ENCODE data around the gene PRPF4. TPM values are rescaled to one million over a fixed set of nuclear protein-coding genes. Genes with fewer than 3 reads are reported as not detected.
"Not testable (repeated sequence)": the region's sequence is repeated elsewhere in the genome, so short reads cannot be mapped to it uniquely, and the experiment has no call there.

Gene PRPF4
- total and polyA plus RNA-seq, 4 donors = 5.0 to 11.9 (median 10.4) TPM

DNA sequence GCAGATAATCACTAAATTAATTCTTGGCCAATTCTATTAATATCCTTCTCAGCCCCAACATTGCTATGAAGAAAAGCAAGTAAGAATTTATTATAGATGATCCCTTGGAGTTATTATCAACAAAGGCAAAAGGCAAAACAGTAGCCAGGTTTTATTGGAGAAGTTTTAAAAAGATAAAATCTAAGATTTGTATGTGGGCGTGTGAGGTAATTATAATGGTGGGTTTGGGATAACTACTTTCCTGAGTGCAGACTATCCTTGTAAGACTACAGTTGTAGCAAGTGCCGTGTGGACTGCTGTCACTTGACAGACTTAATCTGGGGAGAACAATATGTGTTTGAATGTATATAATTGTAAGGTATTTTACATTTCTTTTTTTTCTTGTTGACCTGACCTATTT, 30.9 kb upstream of the PRPF4 start (continued):
- TF ChIP-seq EGR1 (IDR thresholded peaks at IDR 0.05; ENCODE audit: low read depth in 2 of 2) = no peak

DNA sequence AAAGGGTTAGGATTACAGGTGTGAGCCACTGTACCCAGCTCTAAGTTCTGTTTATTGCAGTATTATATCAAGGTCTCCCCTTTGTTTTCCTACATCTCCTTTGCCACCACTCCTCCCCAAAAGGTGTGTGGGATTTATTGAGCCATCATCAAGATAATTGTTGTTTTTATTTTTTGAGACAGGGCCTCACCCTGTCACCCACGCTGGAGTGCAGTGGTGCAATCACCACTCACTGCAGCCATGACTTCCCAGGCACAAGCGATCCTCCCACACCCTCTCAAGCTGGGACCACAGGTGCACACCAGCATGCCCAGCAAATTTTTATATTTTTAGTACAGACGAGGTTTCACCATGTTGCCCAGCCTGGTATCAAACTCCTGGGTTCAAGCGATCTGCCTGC, 29.6 kb upstream of the PRPF4 start:
- H3K27me3 ChIP-seq (ENCODE audit: control insufficient read depth in 4 of 4, insufficient read depth in 4 of 4, low read length in 3 of 4) = no peaks in the 10 kb centered on the region
- H3K27ac ChIP-seq (ENCODE audit: low read depth in 1 of 2, low read length in 2 of 2) = no peak overlapping the region
- H3K9me3 ChIP-seq (ENCODE audit: control insufficient read depth in 4 of 4, low read length in 3 of 4) = no peaks in the 10 kb centered on the region
- peaks cover 0 to 2% (median 0%) of the 10 kb centered on the region in 4 donors for H3K36me3 ChIP-seq (ENCODE audit: control insufficient read depth in 4 of 4, insufficient read depth in 3 of 4, low read depth in 1 of 4, low read length in 3 of 4)
- H3K4me3 ChIP-seq (ENCODE audit: low read depth in 1 of 3, low read length in 3 of 3) = no peak overlapping the region
- 87% methylated on average over 4 of the region's 4 CpGs for WGBS
- TF ChIP-seq SP1 (IDR thresholded peaks at IDR 0.05) (no peak), NR2F2 (IDR thresholded peaks at IDR 0.05) (no peak), GABPA (IDR thresholded peaks at IDR 0.05 in 1 of 2, conservative IDR thresholded peaks at IDR 0.05 in 1 of 2) (no peak)
- TF ChIP-seq, protein P1, sequence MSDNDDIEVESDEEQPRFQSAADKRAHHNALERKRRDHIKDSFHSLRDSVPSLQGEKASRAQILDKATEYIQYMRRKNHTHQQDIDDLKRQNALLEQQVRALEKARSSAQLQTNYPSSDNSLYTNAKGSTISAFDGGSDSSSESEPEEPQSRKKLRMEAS (IDR thresholded peaks at IDR 0.05) = no peak
- H3K4me1 ChIP-seq (ENCODE audit: control insufficient read depth in 4 of 4, insufficient read depth in 4 of 4, low read length in 3 of 4) = peaks cover 0 to 5% (median 0%) of the 10 kb centered on the region in 4 donors
- DNase-seq (ENCODE audit: low spot score) = no peak
- no peak overlapping the region for H3K9ac ChIP-seq (ENCODE audit: low read depth in 1 of 2, low read length in 2 of 2)

DNA sequence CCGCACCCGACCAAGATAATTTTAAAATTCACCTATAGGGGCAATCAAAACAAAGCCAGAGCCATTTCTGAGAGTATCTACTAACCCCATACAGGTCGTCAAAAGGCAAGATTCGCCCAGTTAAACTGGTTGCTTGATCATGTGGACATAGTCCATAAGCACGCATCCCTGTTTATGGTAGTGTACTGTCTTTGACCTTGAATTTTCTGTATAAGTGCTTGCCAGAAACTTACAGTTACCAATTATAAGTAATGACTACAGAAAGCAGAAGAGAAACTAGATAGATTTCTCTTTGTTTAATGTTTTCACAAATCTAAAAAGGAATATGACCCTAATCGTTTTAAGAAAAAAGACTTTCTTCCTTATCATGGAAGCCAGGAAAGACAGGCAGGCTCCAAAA, 28.5 kb upstream of the PRPF4 start:
- H3K9me3 ChIP-seq (ENCODE audit: control insufficient read depth in 4 of 4, low read length in 3 of 4) = no peaks in the 10 kb centered on the region
- H3K27ac ChIP-seq (ENCODE audit: low read depth in 1 of 2, low read length in 2 of 2) = no peak overlapping the region
- 85% methylated on average over 6 of the region's 6 CpGs for WGBS
- no peaks in the 10 kb centered on the region for H3K27me3 ChIP-seq (ENCODE audit: control insufficient read depth in 4 of 4, insufficient read depth in 4 of 4, low read length in 3 of 4)
- no peak overlapping the region for H3K4me3 ChIP-seq (ENCODE audit: low read depth in 1 of 3, low read length in 3 of 3)
- H3K36me3 ChIP-seq (ENCODE audit: control insufficient read depth in 4 of 4, insufficient read depth in 3 of 4, low read depth in 1 of 4, low read length in 3 of 4) = peaks cover 0 to 2% (median 0%) of the 10 kb centered on the region in 4 donors
- no peak overlapping the region for H3K9ac ChIP-seq (ENCODE audit: low read depth in 1 of 2, low read length in 2 of 2)
- TF ChIP-seq FOXA2 (IDR thresholded peaks at IDR 0.05) = no peak
- TF ChIP-seq, protein P2, sequence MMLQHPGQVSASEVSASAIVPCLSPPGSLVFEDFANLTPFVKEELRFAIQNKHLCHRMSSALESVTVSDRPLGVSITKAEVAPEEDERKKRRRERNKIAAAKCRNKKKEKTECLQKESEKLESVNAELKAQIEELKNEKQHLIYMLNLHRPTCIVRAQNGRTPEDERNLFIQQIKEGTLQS (IDR thresholded peaks at IDR 0.05) = no peak
- TF ChIP-seq FOXA1 (IDR thresholded peaks at IDR 0.05) = no peak
- TF ChIP-seq TAF1 (conservative IDR thresholded peaks at IDR 0.05) = no peak
- TF ChIP-seq, protein P3, sequence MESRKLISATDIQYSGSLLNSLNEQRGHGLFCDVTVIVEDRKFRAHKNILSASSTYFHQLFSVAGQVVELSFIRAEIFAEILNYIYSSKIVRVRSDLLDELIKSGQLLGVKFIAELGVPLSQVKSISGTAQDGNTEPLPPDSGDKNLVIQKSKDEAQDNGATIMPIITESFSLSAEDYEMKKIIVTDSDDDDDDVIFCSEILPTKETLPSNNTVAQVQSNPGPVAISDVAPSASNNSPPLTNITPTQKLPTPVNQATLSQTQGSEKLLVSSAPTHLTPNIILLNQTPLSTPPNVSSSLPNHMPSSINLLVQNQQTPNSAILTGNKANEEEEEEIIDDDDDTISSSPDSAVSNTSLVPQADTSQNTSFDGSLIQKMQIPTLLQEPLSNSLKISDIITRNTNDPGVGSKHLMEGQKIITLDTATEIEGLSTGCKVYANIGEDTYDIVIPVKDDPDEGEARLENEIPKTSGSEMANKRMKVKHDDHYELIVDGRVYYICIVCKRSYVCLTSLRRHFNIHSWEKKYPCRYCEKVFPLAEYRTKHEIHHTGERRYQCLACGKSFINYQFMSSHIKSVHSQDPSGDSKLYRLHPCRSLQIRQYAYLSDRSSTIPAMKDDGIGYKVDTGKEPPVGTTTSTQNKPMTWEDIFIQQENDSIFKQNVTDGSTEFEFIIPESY (IDR thresholded peaks at IDR 0.05) = no peak
- TF ChIP-seq HNF4G (IDR thresholded peaks at IDR 0.05) = no peak
- no peak for TF ChIP-seq RXRA (IDR thresholded peaks at IDR 0.05)
- TF ChIP-seq JUND (IDR thresholded peaks at IDR 0.05) = no peak
- TF ChIP-seq YY1 (IDR thresholded peaks at IDR 0.05) = no peak
- no peak for DNase-seq (ENCODE audit: low spot score)
- peaks cover 0 to 5% (median 0%) of the 10 kb centered on the region in 4 donors for H3K4me1 ChIP-seq (ENCODE audit: control insufficient read depth in 4 of 4, insufficient read depth in 4 of 4, low read length in 3 of 4)

DNA sequence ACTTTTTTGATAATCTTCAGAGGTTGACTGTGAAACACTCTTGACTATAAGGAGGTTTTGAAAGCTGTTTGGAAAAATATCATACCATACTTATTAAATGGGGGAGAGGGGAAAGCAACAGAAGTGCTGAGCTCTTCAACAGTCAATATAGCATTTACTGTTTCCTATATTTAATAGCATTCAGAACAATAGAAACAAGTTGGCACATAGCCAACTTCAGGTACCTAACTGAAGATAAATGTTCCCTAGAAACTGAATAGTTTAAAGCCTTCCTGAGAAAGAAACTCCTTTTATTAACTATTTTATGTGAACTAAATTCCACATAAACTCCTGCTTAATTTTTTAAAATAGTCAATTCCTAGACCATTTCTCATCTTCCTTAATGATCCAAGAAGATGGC, 27.8 kb upstream of the PRPF4 start:
- no peak for DNase-seq (ENCODE audit: low spot score)
- TF ChIP-seq HNF4G (IDR thresholded peaks at IDR 0.05) (no peak), JUND (IDR thresholded peaks at IDR 0.05) (no peak), RAD21 (IDR thresholded peaks at IDR 0.05) (no peak), FOXA1 (IDR thresholded peaks at IDR 0.05) (no peak)
- TF ChIP-seq, protein P1 (IDR thresholded peaks at IDR 0.05) = no peak
- TF ChIP-seq, protein P2 (IDR thresholded peaks at IDR 0.05) = no peak
- Histone ChIP-seq H3K27ac (ENCODE audit: low read depth in 1 of 2, low read length in 2 of 2) (no peak overlapping the region), H3K4me3 (ENCODE audit: low read depth in 1 of 3, low read length in 3 of 3) (no peak overlapping the region), H3K4me1 (ENCODE audit: control insufficient read depth in 4 of 4, insufficient read depth in 4 of 4, low read length in 3 of 4) (no peaks in the 10 kb centered on the region), H3K9me3 (ENCODE audit: control insufficient read depth in 4 of 4, low read length in 3 of 4) (no peaks in the 10 kb centered on the region), H3K36me3 (ENCODE audit: control insufficient read depth in 4 of 4, insufficient read depth in 3 of 4, low read depth in 1 of 4, low read length in 3 of 4) (peaks cover 0 to 2% (median 0%) of the 10 kb centered on the region in 4 donors), H3K9ac (ENCODE audit: low read depth in 1 of 2, low read length in 2 of 2) (no peak overlapping the region), H3K27me3 (ENCODE audit: control insufficient read depth in 4 of 4, insufficient read depth in 4 of 4, low read length in 3 of 4) (no peaks in the 10 kb centered on the region)

DNA sequence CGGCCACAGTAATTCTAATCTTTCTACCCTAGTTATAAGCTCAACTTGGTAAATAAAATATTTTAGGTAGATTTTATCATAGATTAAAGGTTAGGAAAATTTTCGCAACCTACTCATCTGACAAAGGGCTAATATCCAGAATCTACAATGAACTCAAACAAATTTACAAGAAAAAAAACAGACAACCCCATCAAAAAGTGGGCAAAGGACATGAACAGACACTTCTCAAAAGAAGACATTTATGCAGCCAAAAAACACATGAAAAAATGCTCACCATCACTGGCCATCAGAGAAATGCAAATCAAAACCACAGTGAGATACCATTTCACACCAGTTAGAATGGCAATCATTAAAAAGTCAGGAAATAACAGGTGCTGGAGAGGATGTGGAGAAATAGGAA, 25.8 kb upstream of the PRPF4 start:
- not testable (repeated sequence) for H3K9me3 ChIP-seq (ENCODE audit: control insufficient read depth in 4 of 4, low read length in 3 of 4); H3K4me3 ChIP-seq (ENCODE audit: low read depth in 1 of 3, low read length in 3 of 3); H3K27ac ChIP-seq (ENCODE audit: low read depth in 1 of 2, low read length in 2 of 2); DNase-seq (ENCODE audit: low spot score); H3K4me1 ChIP-seq (ENCODE audit: control insufficient read depth in 4 of 4, insufficient read depth in 4 of 4, low read length in 3 of 4); H3K36me3 ChIP-seq (ENCODE audit: control insufficient read depth in 4 of 4, insufficient read depth in 3 of 4, low read depth in 1 of 4, low read length in 3 of 4); H3K9ac ChIP-seq (ENCODE audit: low read depth in 1 of 2, low read length in 2 of 2); H3K27me3 ChIP-seq (ENCODE audit: control insufficient read depth in 4 of 4, insufficient read depth in 4 of 4, low read length in 3 of 4)
- 83% methylated on average over 2 of the region's 2 CpGs for WGBS
